ENCODE results near the gene TMOD1. TPM values are rescaled to one million over a fixed set of nuclear protein-coding genes. Genes with fewer than 3 reads are reported as not detected.

Gene TMOD1
- total RNA-seq, 2 donors from 2014 or later, result 7.0 to 8.0 TPM

- no peak for TF ChIP-seq POLR2A (IDR thresholded peaks at IDR 0.05)
- TF ChIP-seq POLR2AphosphoS5 (IDR thresholded peaks at IDR 0.05), result no peak
- no peak for TF ChIP-seq CTCF (IDR thresholded peaks at IDR 0.05)
- H3K4me3 ChIP-seq, result no peak overlapping the region
- no peak for DNase-seq (ENCODE audit: low spot score)
- no peaks in the 10 kb centered on the region for H3K36me3 ChIP-seq
- peaks cover 18% of the 10 kb centered on the region for H3K4me1 ChIP-seq (replicated peaks)
- WGBS, result 46% methylated on average over 13 of the region's 13 CpGs
- peak overlapping the region; percentile 25 to 56 for H3K27ac ChIP-seq
- no peaks in the 10 kb centered on the region for H3K9me3 ChIP-seq
- H3K27me3 ChIP-seq (replicated peaks; ENCODE audit: insufficient read depth), result no peaks in the 10 kb centered on the region
- intact Hi-C loops (cut with DNase I), result no loop called here
Observed at GRCh38 chr9:97563458-97564135, 62.1 kb downstream of the TMOD1 start.

- no peak for TF ChIP-seq CTCF (IDR thresholded peaks at IDR 0.05)
- no peak for TF ChIP-seq POLR2A (IDR thresholded peaks at IDR 0.05)
- TF ChIP-seq POLR2AphosphoS5 (IDR thresholded peaks at IDR 0.05), result peak; percentile 64
- peaks cover 18% of the 10 kb centered on the region for H3K4me1 ChIP-seq (replicated peaks)
- no peaks in the 10 kb centered on the region for H3K27me3 ChIP-seq (replicated peaks; ENCODE audit: insufficient read depth)
- peak; percentile 44 for DNase-seq (ENCODE audit: low spot score)
- intact Hi-C loops (cut with DNase I), result no loop called here
- H3K4me3 ChIP-seq, result no peak overlapping the region
- peak overlapping the region; percentile 25 to 56 for H3K27ac ChIP-seq
- no peaks in the 10 kb centered on the region for H3K9me3 ChIP-seq
- no peaks in the 10 kb centered on the region for H3K36me3 ChIP-seq
- WGBS, result 25% methylated on average over 14 of the region's 14 CpGs
Observed at GRCh38 chr9:97564291-97565175, 63.1 kb downstream of the TMOD1 start.

- intact Hi-C loops (cut with DNase I), result no loop called here
- no peak for DNase-seq (ENCODE audit: low spot score)
- WGBS, result 79% methylated on average over 5 of the region's 5 CpGs
- no peak for TF ChIP-seq POLR2A (IDR thresholded peaks at IDR 0.05)
- no peak for TF ChIP-seq POLR2AphosphoS5 (IDR thresholded peaks at IDR 0.05)
- no peak for TF ChIP-seq CTCF (IDR thresholded peaks at IDR 0.05)
- no peak overlapping the region for H3K4me3 ChIP-seq
- H3K36me3 ChIP-seq, result no peaks in the 10 kb centered on the region
- H3K9me3 ChIP-seq, result no peaks in the 10 kb centered on the region
- peak overlapping the region; percentile 25 to 56 for H3K27ac ChIP-seq
- no peaks in the 10 kb centered on the region for H3K27me3 ChIP-seq (replicated peaks; ENCODE audit: insufficient read depth)
- peaks cover 18% of the 10 kb centered on the region for H3K4me1 ChIP-seq (replicated peaks)
Observed at GRCh38 chr9:97565262-97565661, 63.8 kb downstream of the TMOD1 start.

- no peak overlapping the region for H3K4me3 ChIP-seq
- intact Hi-C loops (cut with DNase I), result no loop called here
- 50% methylated on average over 9 of the region's 9 CpGs for WGBS
- H3K4me1 ChIP-seq (replicated peaks), result peaks cover 18% of the 10 kb centered on the region
- H3K9me3 ChIP-seq, result no peaks in the 10 kb centered on the region
- H3K36me3 ChIP-seq, result no peaks in the 10 kb centered on the region
- peak; percentile 42 for DNase-seq (ENCODE audit: low spot score)
- H3K27ac ChIP-seq, result peak overlapping the region; percentile 68 to 75
- H3K27me3 ChIP-seq (replicated peaks; ENCODE audit: insufficient read depth), result no peaks in the 10 kb centered on the region
- TF ChIP-seq POLR2A (IDR thresholded peaks at IDR 0.05), result no peak
- peak; percentile 84 for TF ChIP-seq POLR2AphosphoS5 (IDR thresholded peaks at IDR 0.05)
- peak in 1 of 4 experiments; percentile 11 for TF ChIP-seq CTCF (IDR thresholded peaks at IDR 0.05)
Observed at GRCh38 chr9:97567182-97567893, 65.9 kb downstream of the TMOD1 start.
